MV-4-11 (cell line): ENCODE measurements around the gene TSHZ2.

Source experiments
- DNase-seq: peaks from one replicate; lab custom pipeline; 2025; lab: John Stamatoyannopoulos, UW

Gene TSHZ2

GRCh38 chr20:53164072-53164471 lies 191.9 kb downstream of the TSHZ2 start:
- no peak for DNase-seq

GRCh38 chr20:53165452-53165851 lies 193.3 kb downstream of the TSHZ2 start:
- no peak for DNase-seq

- no peak for DNase-seq
These were observed 196.3 kb downstream of the TSHZ2 start for GRCh38 chr20:53168491-53168890.

- no peak for DNase-seq
These were observed 198.0 kb downstream of the TSHZ2 start for GRCh38 chr20:53170196-53170595.

GRCh38 chr20:53171065-53171464 lies 198.9 kb downstream of the TSHZ2 start:
- DNase-seq: no peak

- no peak for DNase-seq
These were observed 202.3 kb downstream of the TSHZ2 start for GRCh38 chr20:53174454-53174853.

GRCh38 chr20:53175135-53175780 lies 203.1 kb downstream of the TSHZ2 start:
- no peak for DNase-seq

GRCh38 chr20:53176134-53176533 lies 204.0 kb downstream of the TSHZ2 start:
- no peak for DNase-seq

GRCh38 chr20:53177687-53178086 lies 205.5 kb downstream of the TSHZ2 start:
- no peak for DNase-seq

- DNase-seq: no peak
These were observed 207.6 kb downstream of the TSHZ2 start for GRCh38 chr20:53179749-53180148.

- no peak for DNase-seq
These were observed 208.8 kb downstream of the TSHZ2 start for GRCh38 chr20:53180928-53181362.

- DNase-seq: no peak
These were observed 209.8 kb downstream of the TSHZ2 start for GRCh38 chr20:53181866-53182376.

GRCh38 chr20:53183181-53183580 lies 211.0 kb downstream of the TSHZ2 start:
- DNase-seq: no peak

GRCh38 chr20:53186635-53187034 lies 214.5 kb downstream of the TSHZ2 start:
- DNase-seq: no peak

- no peak for DNase-seq
These were observed 215.4 kb downstream of the TSHZ2 start for GRCh38 chr20:53187392-53188068.

GRCh38 chr20:53190225-53190624 lies 218.1 kb downstream of the TSHZ2 start:
- no peak for DNase-seq

- DNase-seq: no peak
These were observed 219.8 kb downstream of the TSHZ2 start for GRCh38 chr20:53191957-53192356.

- DNase-seq: no peak
These were observed 222.4 kb downstream of the TSHZ2 start for GRCh38 chr20:53194306-53195290.

- DNase-seq: no peak
These were observed 223.9 kb downstream of the TSHZ2 start for GRCh38 chr20:53195876-53196610.

- DNase-seq: no peak
These were observed 229.4 kb downstream of the TSHZ2 start for GRCh38 chr20:53201588-53201987.

GRCh38 chr20:53202777-53203176 lies 230.6 kb downstream of the TSHZ2 start:
- no peak for DNase-seq

- DNase-seq: no peak
These were observed 232.9 kb downstream of the TSHZ2 start for GRCh38 chr20:53205046-53205445.
